GM23248 (cell line): ENCODE results near the gene GLS. TPM values are rescaled to one million over a fixed set of nuclear protein-coding genes. Genes with fewer than 3 reads are reported as not detected.
A peak's percentile ranks its signal among the peaks of the same experiment; 100 is the strongest.

Experiments
- DNase-seq: peaks from one replicate; pipeline ENCODE4 v3.0.0-alpha.2; 2015
- H2AFZ ChIP-seq: fragments of 200-600 bp; sonication (generic); 2 replicates; pipeline ENCODE4 v1.6.1; 2016; ENCODE audit warnings: antibody characterized with exemption
- H3F3A ChIP-seq: fragments of 200-600 bp; sonication (generic); 2 replicates; pipeline ENCODE4 v1.6.1; 2016; ENCODE audit warnings: mild to moderate bottlenecking, antibody characterized with exemption, mixed run types; ENCODE audit not compliant: insufficient read depth
- H3K27ac ChIP-seq: fragments of 200-600 bp; sonication (generic); 2 replicates; pipeline ENCODE4 v1.5.1; 2016; ENCODE audit warnings: mild to moderate bottlenecking
- H3K27me3 ChIP-seq: fragments of 200-600 bp; sonication (generic); replicated peaks from 2 replicates; pipeline ENCODE4 v1.6.1; 2016; ENCODE audit warnings: mild to moderate bottlenecking; ENCODE audit not compliant: insufficient read depth
- H3K36me3 ChIP-seq: fragments of 200-600 bp; sonication (generic); 2 replicates; pipeline ENCODE4 v1.6.1; 2016; ENCODE audit warnings: low read depth, mild to moderate bottlenecking
- H3K4me1 ChIP-seq: fragments of 200-600 bp; sonication (generic); 2 replicates; pipeline ENCODE4 v1.6.1; 2016; ENCODE audit warnings: mild to moderate bottlenecking; ENCODE audit not compliant: insufficient read depth
- H3K4me2 ChIP-seq: fragments of 200-600 bp; sonication (generic); one replicate; pipeline ENCODE4 v1.6.1; 2016; ENCODE audit warnings: mild to moderate bottlenecking; ENCODE audit not compliant: unreplicated experiment
- H3K4me3 ChIP-seq: fragments of 200-600 bp; sonication (generic); 2 replicates; pipeline ENCODE4 v1.5.1; 2016; ENCODE audit warnings: mild to moderate bottlenecking
- H3K79me2 ChIP-seq: fragments of 200-600 bp; sonication (generic); 2 replicates; pipeline ENCODE4 v1.6.1; 2016; ENCODE audit warnings: mild to moderate bottlenecking; ENCODE audit not compliant: insufficient read depth
- H3K9ac ChIP-seq: fragments of 200-600 bp; sonication (generic); 2 replicates; pipeline ENCODE4 v1.6.1; 2016; ENCODE audit warnings: mild to moderate bottlenecking
- H3K9me2 ChIP-seq: fragments of 200-600 bp; sonication (generic); 2 replicates; pipeline ENCODE4 v1.6.1; 2016; ENCODE audit warnings: mixed run types, mild to moderate bottlenecking, moderate library complexity; ENCODE audit not compliant: insufficient read depth
- H3K9me3 ChIP-seq: fragments of 200-600 bp; sonication (generic); one replicate; pipeline ENCODE4 v1.6.1; 2017; ENCODE audit warnings: low read depth
- H4K20me1 ChIP-seq: fragments of 200-600 bp; sonication (generic); 2 replicates; pipeline ENCODE4 v1.6.0; 2016; ENCODE audit not compliant: insufficient read depth
- EZH2 ChIP-seq: fragments of 200-600 bp; sonication (generic); IDR thresholded peaks from 2 replicates; pipeline ENCODE4 v1.6.1; 2018; ENCODE audit warnings: antibody characterized with exemption, mild to moderate bottlenecking; ENCODE audit not compliant: insufficient read depth, poor library complexity, severe bottlenecking
- EZH2phosphoT487 ChIP-seq: fragments of 200-600 bp; sonication (generic); IDR thresholded peaks from 2 replicates; pipeline ENCODE4 v1.6.1; 2018; ENCODE audit warnings: antibody characterized with exemption, moderate library complexity, mild to moderate bottlenecking, low read depth; ENCODE audit not compliant: insufficient read depth
- WGBS, 2 experiments: methylation state at CpG; one replicate each; pipeline ENCODE4 v1.1.6; 2015 to 2017; ENCODE audit warnings: low lambda C conversion rate in 2 of 2, low coverage in 1 of 2; ENCODE audit errors: missing lambda C conversion rate in 2 of 2; 5-methylcytosine and 5-hydroxymethylcytosine counted together
- in situ Hi-C: fragments of 300-500 bp; cut with MboI; formaldehyde crosslinking; loops from 2 replicates; pipeline ENCODE4 v1.15.0; 2020
- polyA plus RNA-seq: library from polyadenylated mRNA; unstranded; fragments of >200 nt; fragmentation: Nextera tagmentation; extraction: Ambion mirVana; gene quantifications from 2 replicates; pipeline ENCODE4 v1.2.1, GENCODE V29; 2016
- total RNA-seq: library from RNA; depleted of rRNA; stranded (reverse); fragments of >200 nt; shearing (Covaris generic); gene quantifications from 2 replicates; pipeline ENCODE4 v1.2.3, GENCODE V29; 2014

Gene GLS
- total and polyA plus RNA-seq, 2 experiments from 2014 or later = 96.0 to 362 TPM

GRCh38 chr2:190961918-190962487 is 81.4 kb downstream of the GLS start:
- Histone ChIP-seq H3K36me3 (peaks cover 54% of the 10 kb centered on the region), H3K4me2 (no peak overlapping the region), H3K9ac (no peak overlapping the region), H3F3A (peaks cover 93% of the 10 kb centered on the region), H3K9me3 (no peaks in the 10 kb centered on the region), H2AFZ (no peak overlapping the region), H3K4me1 (peaks cover 15% of the 10 kb centered on the region; the same call in 1 of the 2 replicates), H3K4me3 (no peak overlapping the region), H3K79me2 (no peaks in the 10 kb centered on the region), H3K27me3 (no peaks in the 10 kb centered on the region), H3K27ac (peak overlapping the region; percentile 53), H4K20me1 (0 out of 2 replicates have a peak, but pooled peaks cover 4% of the 10 kb centered on the region), H3K9me2 (no peaks in the 10 kb centered on the region)
- in situ Hi-C loops = no loop called here
- peak; percentile 62 for DNase-seq
- 52 to 67% methylated on average over 2 of the region's 2 CpGs for whole genome bisulfite sequencing, 2 experiments
- TF ChIP-seq EZH2phosphoT487 = no peak
- TF ChIP-seq EZH2 = no peak

DNA sequence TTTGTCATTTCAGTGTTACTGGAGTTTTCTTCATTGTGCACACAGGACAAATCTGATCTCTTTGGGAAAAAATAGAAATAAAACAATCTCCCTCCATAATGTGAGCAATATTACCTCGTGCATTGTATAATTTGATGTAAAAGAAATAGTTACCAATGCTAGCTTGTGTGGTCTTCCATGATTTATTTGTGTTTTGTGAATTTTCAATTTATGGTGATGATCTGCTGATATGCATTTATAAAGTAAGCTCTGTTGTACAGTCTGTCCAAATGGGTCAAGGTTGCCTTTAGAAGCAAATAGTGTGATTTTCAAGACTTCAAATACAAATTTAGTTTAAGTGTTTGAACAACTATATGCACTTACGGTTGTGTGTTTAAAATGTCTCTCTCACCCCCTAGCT is 82.5 kb downstream of the GLS start:
- Histone ChIP-seq H3K4me3 (no peak overlapping the region), H3F3A (peaks cover 97% of the 10 kb centered on the region), H3K36me3 (peaks cover 64% of the 10 kb centered on the region), H3K27ac (0 out of 2 replicates have a peak overlapping the region, but pooled peaks have one; percentile 18), H3K9me2 (no peaks in the 10 kb centered on the region), H3K4me2 (no peak overlapping the region), H3K27me3 (no peaks in the 10 kb centered on the region), H3K4me1 (peaks cover 15% of the 10 kb centered on the region; the same call in 1 of the 2 replicates), H4K20me1 (0 out of 2 replicates have a peak, but pooled peaks cover 4% of the 10 kb centered on the region), H3K9me3 (no peaks in the 10 kb centered on the region), H3K9ac (no peak overlapping the region), H2AFZ (no peak overlapping the region), H3K79me2 (no peaks in the 10 kb centered on the region)
- TF ChIP-seq EZH2phosphoT487 = no peak
- no peak for TF ChIP-seq EZH2
- no peak for DNase-seq
- in situ Hi-C loops = no loop called here
- WGBS, 2 experiments = 99 to 100% methylated on average over 2 of the region's 2 CpGs

GRCh38 chr2:190964170-190964795 is 83.7 kb downstream of the GLS start:
- TF ChIP-seq EZH2phosphoT487 (no peak), EZH2 (no peak)
- peaks cover 75% of the 10 kb centered on the region for H3K36me3 ChIP-seq
- H3K27me3 ChIP-seq = no peaks in the 10 kb centered on the region
- peaks cover 15% of the 10 kb centered on the region; the same call in 1 of the 2 replicates for H3K4me1 ChIP-seq
- H3K27ac ChIP-seq = peak overlapping the region; percentile 18; the same call in 1 of the 2 replicates
- no peaks in the 10 kb centered on the region for H3K79me2 ChIP-seq
- no peak overlapping the region for H2AFZ ChIP-seq
- in situ Hi-C loops = no loop called here
- H3F3A ChIP-seq = peaks cover 96% of the 10 kb centered on the region
- no peak overlapping the region for H3K9ac ChIP-seq
- H4K20me1 ChIP-seq = 0 out of 2 replicates have a peak, but pooled peaks cover 4% of the 10 kb centered on the region
- WGBS, 2 experiments = 78 to 79% methylated on average over 6 of the region's 6 CpGs
- DNase-seq = no peak
- H3K4me2 ChIP-seq = no peak overlapping the region
- H3K4me3 ChIP-seq = no peak overlapping the region
- no peaks in the 10 kb centered on the region for H3K9me2 ChIP-seq
- no peaks in the 10 kb centered on the region for H3K9me3 ChIP-seq

DNA sequence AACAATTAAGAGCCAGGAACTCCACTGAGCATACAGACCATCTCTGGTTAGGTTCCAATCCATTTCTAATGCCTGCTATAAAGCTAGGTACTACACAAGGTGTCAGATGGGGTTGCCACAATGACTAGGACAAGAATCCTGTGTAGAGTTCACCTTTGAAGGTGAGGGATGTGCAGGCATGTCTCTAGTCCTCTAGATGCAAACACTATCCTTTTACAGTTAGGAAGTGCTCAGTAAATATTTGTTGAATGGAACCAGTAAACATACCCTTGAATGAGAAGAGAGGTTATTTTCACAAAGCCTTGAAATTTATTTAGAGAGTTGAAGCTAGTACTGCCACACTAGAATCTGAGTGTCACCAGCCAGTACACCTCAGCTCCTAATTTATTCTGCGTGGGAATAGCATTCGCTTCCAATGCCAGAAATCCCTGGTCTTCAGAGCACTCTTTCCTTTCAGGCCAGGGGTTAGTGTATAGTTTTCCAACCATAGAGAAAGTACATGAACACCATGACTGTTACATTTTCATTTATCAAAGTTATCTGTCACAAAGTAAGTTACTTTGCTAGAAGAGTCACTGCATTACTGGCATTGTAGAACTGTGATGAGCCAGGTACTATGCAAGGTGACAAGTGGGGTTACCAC is 85.1 kb downstream of the GLS start:
- in situ Hi-C loops = no loop called here

More for the DNA sequence above, 85.1 kb downstream of the GLS start:
- H3K9me2 ChIP-seq = no peaks in the 10 kb centered on the region
- no peaks in the 10 kb centered on the region for H4K20me1 ChIP-seq
- no peak overlapping the region for H3K4me2 ChIP-seq
- no peak for TF ChIP-seq EZH2phosphoT487
- TF ChIP-seq EZH2 = no peak
- no peak overlapping the region for H2AFZ ChIP-seq
- H3K9ac ChIP-seq = no peak overlapping the region
- H3K36me3 ChIP-seq = peaks cover 87% of the 10 kb centered on the region
- H3K79me2 ChIP-seq = no peaks in the 10 kb centered on the region
- H3F3A ChIP-seq = peaks cover 96% of the 10 kb centered on the region
- H3K9me3 ChIP-seq = no peaks in the 10 kb centered on the region
- no peaks in the 10 kb centered on the region for H3K27me3 ChIP-seq
- H3K27ac ChIP-seq = no peak overlapping the region
- WGBS, 2 experiments = 82 to 83% methylated on average over 2 of the region's 2 CpGs
- H3K4me3 ChIP-seq = no peak overlapping the region
- DNase-seq = no peak
- peaks cover 15% of the 10 kb centered on the region; the same call in 1 of the 2 replicates for H3K4me1 ChIP-seq
